ENCODE data around the gene SPSB2. TPM values are rescaled to one million over a fixed set of nuclear protein-coding genes. Genes with fewer than 3 reads are reported as not detected.

The SPSB2 gene
- total RNA-seq, 1 experiment from 2014 or later = 9.2 TPM

GRCh38 chr12:6832125-6832524 lies 41.0 kb downstream of the SPSB2 start:
- H3K27me3 ChIP-seq (ENCODE audit: low read length) = no peaks in the 10 kb centered on the region
- no peak for DNase-seq
- ChIA-PET CTCF (no interaction called here), POLR2A (ENCODE audit: unreplicated experiment) (interaction anchor here (0.5 kb wide), 1 partner anchor 65 kb away, joined by 4 read pairs; no protein-coding TSS in a partner anchor)
- H3K9me3 ChIP-seq (ENCODE audit: low read length) = no peaks in the 10 kb centered on the region
- no peak for TF ChIP-seq CTCF (conservative IDR thresholded peaks at IDR 0.05; ENCODE audit: low read depth, low read length)
- TF ChIP-seq EZH2phosphoT487 (IDR thresholded peaks at IDR 0.05; ENCODE audit: borderline replicate concordance, low read length) = no peak
- no peak for TF ChIP-seq EZH2 (IDR thresholded peaks at IDR 0.05; ENCODE audit: low read length, unreplicated experiment)
- H4K20me1 ChIP-seq (ENCODE audit: low read length) = no peaks in the 10 kb centered on the region
- no peak overlapping the region for H3K4me3 ChIP-seq (ENCODE audit: low read length)
- H3K36me3 ChIP-seq (ENCODE audit: low read depth, low read length) = no peaks in the 10 kb centered on the region
- peaks cover 5% of the 10 kb centered on the region; the same call in 1 of the 2 replicates for H3K4me1 ChIP-seq (ENCODE audit: insufficient read depth, low read length)
- no TSS peak for BruUV-seq (replicated peaks)
- no peak overlapping the region for H2AFZ ChIP-seq (ENCODE audit: low read length)
- H3K27ac ChIP-seq (ENCODE audit: low read length) = no peak overlapping the region
- H3K79me2 ChIP-seq (ENCODE audit: low read length) = no peaks in the 10 kb centered on the region
- H3K4me2 ChIP-seq (ENCODE audit: low read length) = no peak overlapping the region
- no peaks in the 10 kb centered on the region for H3K9me2 ChIP-seq (replicated peaks; ENCODE audit: low read length)
- ATAC-seq = no peak
- no peaks in the 10 kb centered on the region for H3F3A ChIP-seq (ENCODE audit: low read length, unreplicated experiment)
- intact Hi-C loops (cut with micrococcal nuclease) = no loop called here
- H3K9ac ChIP-seq (ENCODE audit: low read length) = no peak overlapping the region

GRCh38 chr12:6831450-6831995 lies 41.6 kb downstream of the SPSB2 start:
- H3K4me2 ChIP-seq (ENCODE audit: low read length) = no peak overlapping the region
- H3K9me2 ChIP-seq (replicated peaks; ENCODE audit: low read length) = no peaks in the 10 kb centered on the region
- H3F3A ChIP-seq (ENCODE audit: low read length, unreplicated experiment) = no peaks in the 10 kb centered on the region
- H3K4me3 ChIP-seq (ENCODE audit: low read length) = no peak overlapping the region
- no peaks in the 10 kb centered on the region for H3K79me2 ChIP-seq (ENCODE audit: low read length)
- no peaks in the 10 kb centered on the region for H3K9me3 ChIP-seq (ENCODE audit: low read length)
- TF ChIP-seq EZH2phosphoT487 (IDR thresholded peaks at IDR 0.05; ENCODE audit: borderline replicate concordance, low read length) (no peak), EZH2 (IDR thresholded peaks at IDR 0.05; ENCODE audit: low read length, unreplicated experiment) (no peak), CTCF (conservative IDR thresholded peaks at IDR 0.05; ENCODE audit: low read depth, low read length) (no peak)
- no peaks in the 10 kb centered on the region for H3K27me3 ChIP-seq (ENCODE audit: low read length)
- intact Hi-C loops (cut with micrococcal nuclease) = no loop called here
- POLR2A ChIA-PET (ENCODE audit: unreplicated experiment) = no interaction called here
- no peaks in the 10 kb centered on the region for H4K20me1 ChIP-seq (ENCODE audit: low read length)
- CTCF ChIA-PET = no interaction called here
- no TSS peak for BruUV-seq (replicated peaks)
- H2AFZ ChIP-seq (ENCODE audit: low read length) = no peak overlapping the region
- H3K27ac ChIP-seq (ENCODE audit: low read length) = no peak overlapping the region
- H3K4me1 ChIP-seq (ENCODE audit: insufficient read depth, low read length) = peaks cover 5% of the 10 kb centered on the region; the same call in 1 of the 2 replicates
- H3K36me3 ChIP-seq (ENCODE audit: low read depth, low read length) = no peaks in the 10 kb centered on the region
- no peak overlapping the region for H3K9ac ChIP-seq (ENCODE audit: low read length)
- no peak for DNase-seq
- no peak for ATAC-seq

- POLR2A ChIA-PET (ENCODE audit: unreplicated experiment) = no interaction called here
Observed at GRCh38 chr12:6830999-6831398, 42.1 kb downstream of the SPSB2 start.

More at GRCh38 chr12:6830999-6831398, 42.1 kb downstream of the SPSB2 start:
- H3K27ac ChIP-seq (ENCODE audit: low read length) = no peak overlapping the region
- no peak overlapping the region for H3K9ac ChIP-seq (ENCODE audit: low read length)
- no peaks in the 10 kb centered on the region for H3K36me3 ChIP-seq (ENCODE audit: low read depth, low read length)
- no peaks in the 10 kb centered on the region for H3K9me3 ChIP-seq (ENCODE audit: low read length)
- BruUV-seq (replicated peaks) = no TSS peak
- CTCF ChIA-PET = no interaction called here
- no peaks in the 10 kb centered on the region for H3F3A ChIP-seq (ENCODE audit: low read length, unreplicated experiment)
- H4K20me1 ChIP-seq (ENCODE audit: low read length) = no peaks in the 10 kb centered on the region
- TF ChIP-seq CTCF (conservative IDR thresholded peaks at IDR 0.05; ENCODE audit: low read depth, low read length) (no peak), EZH2phosphoT487 (IDR thresholded peaks at IDR 0.05; ENCODE audit: borderline replicate concordance, low read length) (no peak), EZH2 (IDR thresholded peaks at IDR 0.05; ENCODE audit: low read length, unreplicated experiment) (no peak)
- DNase-seq (no peak), ATAC-seq (no peak)
- no peaks in the 10 kb centered on the region for H3K9me2 ChIP-seq (replicated peaks; ENCODE audit: low read length)
- H3K4me1 ChIP-seq (ENCODE audit: insufficient read depth, low read length) = peaks cover 5% of the 10 kb centered on the region; the same call in 1 of the 2 replicates
- H3K27me3 ChIP-seq (ENCODE audit: low read length) = no peaks in the 10 kb centered on the region
- H3K4me2 ChIP-seq (ENCODE audit: low read length) = no peak overlapping the region
- no peaks in the 10 kb centered on the region for H3K79me2 ChIP-seq (ENCODE audit: low read length)
- no peak overlapping the region for H2AFZ ChIP-seq (ENCODE audit: low read length)
- H3K4me3 ChIP-seq (ENCODE audit: low read length) = no peak overlapping the region
- intact Hi-C loops (cut with micrococcal nuclease) = no loop called here

Measured in PC-3 (cell line).